DMS 273 treated with DMSO at 0.1 percent for 48 hours (cell line): Measurements from ENCODE around the gene PNPLA6.
"Not testable (repeated sequence)": the region's sequence is repeated elsewhere in the genome, so short reads cannot be mapped to it uniquely, and the experiment has no call there.

Experiments
- DNase-seq: peaks from one replicate; lab custom pipeline; 2025; lab: John Stamatoyannopoulos, UW

Gene PNPLA6

DNA sequence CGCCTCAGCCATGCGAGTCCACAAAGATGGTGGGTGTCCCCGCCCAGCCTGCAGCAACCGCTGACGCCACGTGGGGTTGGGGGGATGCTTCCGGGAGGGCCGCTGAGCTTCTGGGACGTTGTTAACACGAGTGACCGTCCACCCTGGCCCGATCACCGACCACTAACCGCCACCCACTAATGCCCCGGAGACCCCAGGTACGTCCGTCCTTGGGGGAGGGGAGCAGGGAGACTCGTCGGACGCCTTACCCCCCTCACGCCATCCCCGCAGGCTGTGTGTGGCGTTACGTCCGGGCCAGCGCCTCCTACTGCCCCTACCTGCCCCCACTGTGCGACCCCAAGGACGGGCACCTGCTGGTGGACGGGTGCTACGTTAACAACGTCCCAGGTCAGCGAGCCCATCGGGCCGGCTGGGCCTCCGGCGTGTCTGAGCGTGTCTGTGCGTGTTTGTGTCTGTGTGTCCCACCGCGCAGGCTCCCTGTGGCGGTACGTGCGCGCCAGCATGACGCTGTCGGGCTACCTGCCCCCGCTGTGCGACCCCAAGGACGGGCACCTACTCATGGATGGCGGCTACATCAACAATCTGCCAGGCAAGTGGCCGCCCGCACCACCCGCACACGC, 21.3 kb downstream of the PNPLA6 start:
- DNase-seq = no peak

- DNase-seq = no peak
Observed at GRCh38 chr19:7558667-7559066, 23.1 kb downstream of the PNPLA6 start.

DNA sequence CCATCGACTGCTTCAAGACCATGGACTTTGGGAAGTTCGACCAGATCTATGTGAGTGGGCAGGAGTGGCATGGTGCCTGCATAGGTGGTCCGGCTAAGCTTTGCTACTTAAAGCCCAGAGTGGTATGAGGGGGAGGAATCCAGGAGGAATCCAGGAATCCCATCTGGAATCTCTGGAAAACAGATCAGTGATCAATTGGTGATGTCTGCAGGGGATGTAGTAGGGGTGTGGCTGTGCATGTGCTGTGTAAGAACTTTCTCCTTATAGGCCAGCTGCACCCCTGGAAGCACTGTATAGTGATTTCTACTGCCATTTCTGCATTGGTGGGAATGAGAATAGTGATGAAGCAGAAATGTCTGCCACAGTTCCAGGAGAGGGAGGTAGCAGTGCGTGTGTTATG, 23.6 kb downstream of the PNPLA6 start:
- DNase-seq = no peak

GRCh38 chr19:7560255-7560654, 24.7 kb downstream of the PNPLA6 start:
- DNase-seq = no peak

DNA sequence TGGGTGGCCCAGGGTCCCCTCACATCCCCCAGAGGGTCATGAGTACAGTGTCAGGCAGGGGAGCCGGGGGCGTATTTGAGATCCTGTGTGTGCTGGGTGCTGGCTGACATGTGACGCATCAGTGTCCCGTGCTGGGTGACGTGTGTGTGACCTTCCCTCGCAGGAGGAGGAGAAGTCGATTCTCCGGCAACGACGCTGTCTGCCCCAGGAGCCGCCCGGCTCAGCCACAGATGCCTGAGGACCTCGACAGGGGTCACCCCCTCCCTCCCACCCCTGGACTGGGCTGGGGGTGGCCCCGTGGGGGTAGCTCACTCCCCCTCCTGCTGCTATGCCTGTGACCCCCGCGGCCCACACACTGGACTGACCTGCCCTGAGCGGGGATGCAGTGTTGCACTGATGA, 25.8 kb downstream of the PNPLA6 start:
- no peak for DNase-seq

DNA sequence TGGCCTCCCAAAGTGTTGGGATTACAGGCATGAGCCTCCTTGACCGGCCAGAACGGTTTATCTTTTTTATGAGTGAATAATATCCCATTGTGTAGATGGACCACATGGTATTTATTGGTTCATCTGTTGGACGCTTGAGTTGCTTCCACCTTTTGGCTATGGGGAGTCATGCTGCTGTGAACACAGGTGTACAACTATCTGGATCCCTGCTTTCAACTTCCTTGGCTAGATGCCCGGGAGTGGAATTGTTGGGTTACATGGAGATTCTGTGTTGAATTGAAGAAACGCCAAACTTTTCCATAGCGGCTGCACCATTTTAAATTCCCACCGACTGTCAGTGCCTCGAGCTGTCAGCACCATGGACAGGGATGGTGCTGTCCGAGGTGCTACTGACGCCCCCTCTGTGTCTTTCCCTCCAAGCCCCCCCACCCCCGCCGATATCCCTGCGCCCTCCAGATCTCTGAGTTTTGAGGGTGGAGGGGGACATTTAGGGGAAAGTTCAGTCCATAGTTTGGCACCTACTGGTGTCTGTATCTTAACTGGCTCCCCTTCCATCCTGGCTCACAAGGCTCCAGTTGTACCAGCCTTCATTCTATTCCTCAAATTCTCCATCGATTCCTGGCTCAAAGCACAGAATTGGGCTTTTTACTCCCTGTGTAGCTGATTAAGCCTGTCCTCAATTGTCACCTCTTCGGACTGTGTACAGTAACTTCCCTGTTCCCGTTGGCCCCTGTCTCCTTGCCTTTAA, 27.3 kb downstream of the PNPLA6 start:
- DNase-seq = no peak

DNA sequence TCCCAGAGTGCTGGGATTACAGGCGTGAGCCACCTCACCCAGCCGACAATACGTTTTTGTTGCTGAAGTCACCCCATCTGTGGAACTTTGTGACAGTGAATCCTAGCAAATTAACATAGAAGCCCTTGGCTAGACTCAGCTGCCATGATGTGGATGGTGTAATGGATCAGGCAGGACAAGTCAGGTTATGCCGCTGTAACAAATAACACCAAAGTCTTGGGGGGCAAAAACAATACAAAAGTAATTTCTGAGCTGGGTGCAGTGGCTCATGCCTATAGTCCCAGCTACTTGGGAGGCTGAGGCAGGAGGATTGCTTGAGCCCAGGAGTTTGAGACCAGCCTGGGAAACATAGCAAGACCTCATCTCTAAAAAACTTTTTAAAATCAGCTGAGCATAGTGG, 29.3 kb downstream of the PNPLA6 start:
- DNase-seq = no peak

DNA sequence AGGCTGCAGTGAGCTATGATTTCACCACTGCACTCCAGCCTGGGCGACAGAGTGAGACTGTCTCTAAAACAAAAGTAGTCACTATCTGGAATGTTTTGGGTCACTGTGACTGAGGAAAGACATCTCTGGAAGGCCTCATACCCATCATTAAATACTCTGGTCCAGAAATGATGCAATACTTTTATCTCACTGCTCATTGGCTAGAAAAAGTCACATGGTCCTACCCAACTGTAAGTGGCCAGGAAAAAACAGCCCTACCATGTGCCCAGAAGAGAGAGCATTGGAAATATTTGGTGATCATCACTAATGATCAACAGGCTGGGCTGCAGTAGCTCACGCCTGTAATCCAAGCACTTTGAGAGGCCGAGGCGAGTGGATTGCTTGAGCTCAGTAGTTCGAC, 29.8 kb downstream of the PNPLA6 start:
- DNase-seq = no peak

DNA sequence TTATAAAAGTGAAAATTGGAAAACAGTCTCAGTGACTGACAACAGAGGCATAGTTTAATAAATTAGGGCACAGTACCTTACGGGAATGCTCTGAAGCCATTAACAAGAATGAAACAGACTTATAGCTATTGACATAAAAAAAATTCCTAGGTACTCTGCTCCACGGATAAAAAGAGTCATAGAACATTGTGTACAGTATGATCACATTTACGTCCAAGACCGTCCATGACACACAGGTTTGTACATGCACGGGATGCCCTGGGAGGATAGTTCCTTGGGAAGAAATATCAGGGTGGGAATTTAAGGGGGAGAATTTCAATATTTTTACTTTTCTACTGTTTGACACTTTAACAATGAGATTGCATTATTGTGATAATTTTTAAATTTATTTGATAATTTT, 35.2 kb downstream of the PNPLA6 start:
- DNase-seq = no peak

GRCh38 chr19:7575434-7576040, 40.0 kb downstream of the PNPLA6 start:
- no peak for DNase-seq

GRCh38 chr19:7577422-7577821, 41.9 kb downstream of the PNPLA6 start:
- not testable (repeated sequence) for DNase-seq

DNA sequence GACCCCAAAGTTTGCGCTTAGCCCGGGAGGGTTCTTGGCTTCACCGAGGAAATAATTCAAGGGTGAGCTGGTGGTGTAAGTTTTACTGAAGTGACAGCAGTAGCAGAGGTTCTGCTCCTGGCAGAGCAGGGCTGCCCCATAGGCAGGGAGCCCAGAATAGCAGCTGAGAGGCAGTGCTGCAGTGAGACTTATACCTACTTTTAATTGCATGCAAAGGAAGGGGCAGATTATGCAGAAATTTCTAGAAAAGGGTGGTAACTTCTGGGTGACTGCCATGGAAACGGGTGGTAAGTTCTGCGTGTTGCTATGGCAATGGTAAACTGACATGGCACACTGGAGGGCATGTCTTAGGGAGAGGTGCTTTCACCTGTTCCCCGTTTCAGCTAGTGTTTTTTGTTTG, 42.6 kb downstream of the PNPLA6 start:
- no peak for DNase-seq

DNA sequence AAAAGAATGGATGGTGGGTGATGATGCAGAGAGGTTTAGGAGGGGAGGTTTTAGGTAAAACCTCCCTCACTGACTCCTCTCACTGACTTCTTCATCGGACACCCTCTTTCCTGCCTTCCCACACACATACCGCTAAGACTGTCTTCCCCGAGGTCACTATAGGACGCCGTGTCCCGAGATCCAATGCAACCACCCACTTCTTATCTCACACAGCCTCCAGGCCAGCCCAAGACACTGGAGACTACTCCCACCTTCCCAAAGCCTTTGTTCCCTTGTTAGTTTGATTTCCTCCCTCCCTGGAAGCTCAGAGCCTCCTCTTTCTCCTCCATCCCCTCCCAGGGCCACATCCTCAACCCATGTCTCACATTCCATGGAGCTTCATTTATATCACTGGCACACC, 43.7 kb downstream of the PNPLA6 start:
- no peak for DNase-seq

GRCh38 chr19:7582446-7582845, 46.9 kb downstream of the PNPLA6 start:
- no peak for DNase-seq

- no peak for DNase-seq
Observed at GRCh38 chr19:7589822-7590221, 54.3 kb downstream of the PNPLA6 start.

GRCh38 chr19:7590256-7590655, 54.7 kb downstream of the PNPLA6 start:
- DNase-seq = no peak

DNA sequence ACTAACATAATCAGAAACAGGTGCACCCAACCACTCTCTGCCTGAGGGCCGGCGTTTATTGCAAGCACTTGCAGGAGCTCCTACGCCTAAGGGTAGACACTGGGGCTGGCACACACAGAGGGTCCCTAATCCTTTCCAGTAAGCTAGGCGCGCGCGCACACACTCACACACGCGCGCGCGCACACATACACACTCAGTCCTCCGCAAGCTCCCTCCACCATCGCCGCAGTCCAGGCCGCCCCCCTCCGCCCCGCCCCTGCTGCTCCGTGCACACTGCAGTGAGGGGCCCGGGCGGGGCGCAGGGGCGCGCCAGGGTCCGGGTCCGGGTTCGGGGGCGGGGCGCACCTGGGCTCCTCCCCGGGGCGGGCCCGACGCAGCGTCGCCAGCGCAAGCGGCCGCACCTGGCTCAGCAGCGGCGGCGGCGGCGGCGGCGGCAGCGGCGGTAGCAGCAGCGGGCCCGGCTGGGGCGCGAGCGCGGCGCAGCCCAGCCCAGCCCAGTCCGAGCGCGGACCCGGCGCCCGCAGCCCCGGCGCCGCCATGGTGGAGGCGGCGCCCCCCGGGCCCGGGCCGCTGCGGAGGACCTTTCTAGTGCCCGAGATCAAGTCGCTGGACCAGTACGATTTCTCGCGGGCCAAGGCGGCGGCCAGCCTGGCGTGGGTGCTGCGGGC, 60.1 kb downstream of the PNPLA6 start, which contains the start of gene CAMSAP3:
Gene CAMSAP3, plus strand, starts transcription at position 398 of the 668 bp plus-strand sequence. Its CDS starts 140 bp downstream, at position 538.
- DNase-seq = no peak

DNA sequence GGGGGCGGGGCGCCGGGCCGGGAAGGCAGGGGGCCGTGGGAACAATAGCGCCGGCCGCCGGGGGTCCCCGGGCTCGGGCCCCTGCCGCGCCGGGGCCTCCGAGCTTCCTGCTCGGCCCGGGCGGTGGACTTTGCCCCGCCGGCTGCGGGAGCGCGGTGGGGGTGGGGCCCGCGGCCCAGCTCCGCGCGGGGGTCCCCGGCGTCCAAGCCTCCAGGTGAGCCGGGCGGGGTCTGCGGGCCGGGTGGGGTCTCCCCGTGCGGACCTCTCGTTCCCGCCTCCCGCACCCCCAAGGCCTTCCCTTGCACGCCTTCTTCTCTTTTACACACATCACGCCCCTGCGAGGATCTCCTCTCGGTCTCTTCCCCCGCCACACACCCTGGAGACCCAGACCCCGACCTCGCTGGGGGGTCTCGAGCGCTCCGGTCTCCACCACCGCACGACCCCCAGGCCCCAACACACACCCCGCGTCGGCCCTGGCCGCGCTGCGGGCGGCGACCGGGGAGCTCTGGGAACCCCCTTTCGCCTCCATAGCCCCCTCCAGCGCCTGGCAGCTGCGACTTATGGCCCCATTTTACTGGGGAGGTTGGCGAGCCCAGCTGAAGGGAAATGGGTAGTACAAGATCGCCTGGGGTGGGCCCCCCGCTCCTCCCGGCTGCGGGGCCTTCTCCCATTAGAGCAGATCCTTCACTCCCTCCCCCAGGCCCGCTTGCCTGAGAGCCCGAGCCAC, 60.9 kb downstream of the PNPLA6 start:
- no peak for DNase-seq

GRCh38 chr19:7597689-7598088, 62.2 kb downstream of the PNPLA6 start:
- no peak for DNase-seq

DNA sequence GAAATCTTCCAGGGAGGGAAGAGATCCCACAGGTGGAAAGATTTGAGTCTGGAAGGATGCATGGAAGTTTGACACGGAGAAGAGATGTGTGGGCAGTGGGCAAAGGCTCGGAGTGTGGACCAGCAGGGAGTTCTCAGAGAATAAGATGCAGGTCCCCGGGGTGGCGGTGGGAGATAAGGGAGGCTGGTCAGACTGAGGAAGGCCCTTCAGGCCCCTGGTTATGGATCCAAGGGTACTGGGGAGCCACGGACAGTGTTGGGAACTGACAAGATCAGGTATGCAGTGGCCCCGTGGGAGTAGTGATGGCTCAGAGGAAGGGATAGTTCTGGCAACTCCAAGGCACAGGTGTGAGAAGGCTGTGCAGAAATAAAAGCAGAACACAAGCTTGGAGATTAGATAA, 62.7 kb downstream of the PNPLA6 start:
- DNase-seq = no peak

GRCh38 chr19:7600721-7601120, 65.2 kb downstream of the PNPLA6 start:
- no peak for DNase-seq
